NT2/D1 (cell line): Measurements from ENCODE around the gene ITPKB.

Experiments used
- DNase-seq: peaks from one replicate; pipeline ENCODE4 v3.0.0-alpha.2; 2011; ENCODE audit warnings: low read depth, low spot score
- H3K27me3 ChIP-seq: 2 replicates; pipeline ENCODE4 v1.6.0; 2011; ENCODE audit warnings: mild to moderate bottlenecking; ENCODE audit not compliant: insufficient read length, insufficient read depth
- H3K36me3 ChIP-seq: 2 replicates; pipeline ENCODE4 v1.6.1; 2011; ENCODE audit warnings: mild to moderate bottlenecking, low read length, mixed read lengths; ENCODE audit not compliant: insufficient read depth, insufficient read length
- H3K4me1 ChIP-seq: 2 replicates; pipeline ENCODE4 v1.5.1; 2011; ENCODE audit not compliant: insufficient read depth, insufficient read length
- H3K4me3 ChIP-seq: 2 replicates; pipeline ENCODE4 v1.5.1; 2011; ENCODE audit warnings: low read depth; ENCODE audit not compliant: insufficient read length
- H3K9ac ChIP-seq: 2 replicates; pipeline ENCODE4 v1.6.0; 2011; ENCODE audit warnings: low read depth; ENCODE audit not compliant: insufficient read length
- H3K9me3 ChIP-seq: 2 replicates; pipeline ENCODE4 v1.5.1; 2011; ENCODE audit warnings: mild to moderate bottlenecking, low read length; ENCODE audit not compliant: insufficient read depth
- SUZ12 ChIP-seq: IDR thresholded peaks from 2 replicates; pipeline ENCODE4 v1.6.1; 2011; ENCODE audit not compliant: insufficient read length, insufficient read depth; ENCODE audit errors: extremely low read depth
- YY1 ChIP-seq: IDR thresholded peaks from 2 replicates; pipeline ENCODE4 v1.6.1; 2011; ENCODE audit not compliant: insufficient read length, insufficient read depth
- ZNF274 ChIP-seq: IDR thresholded peaks from 2 replicates; pipeline ENCODE4 v1.6.1; 2011; ENCODE audit warnings: mild to moderate bottlenecking, low read depth, low read length

ITPKB gene

DNA sequence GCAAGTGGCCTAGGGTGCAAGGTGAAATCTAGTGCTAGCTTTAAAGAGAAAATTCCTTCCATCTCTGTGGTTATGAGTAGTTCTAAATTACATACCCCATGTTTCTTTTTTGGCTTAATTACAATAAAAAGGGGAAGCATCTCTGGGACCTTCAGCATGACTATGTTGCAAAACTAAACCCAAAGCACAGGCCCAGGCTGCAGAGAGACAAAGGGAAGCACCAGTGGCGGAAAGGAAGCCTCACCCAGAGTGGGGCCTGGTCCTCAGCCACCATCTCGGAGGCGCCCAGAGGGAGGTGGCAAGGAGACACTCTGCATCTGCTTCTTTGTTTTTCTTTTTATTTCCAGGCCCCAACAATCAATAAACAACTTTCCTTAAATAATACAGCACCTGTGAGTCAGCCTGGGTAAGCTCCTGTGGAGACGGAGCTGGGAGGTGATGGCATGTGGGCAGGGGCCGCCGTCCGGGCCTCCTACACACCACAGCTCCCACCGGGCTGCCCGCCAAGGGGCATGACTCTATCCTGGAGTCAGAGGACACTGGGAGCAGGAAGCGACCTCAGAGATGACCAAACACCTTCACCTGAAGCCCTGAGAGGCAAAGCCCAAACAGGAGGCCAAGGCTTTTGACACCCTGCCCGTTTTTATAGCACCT, 21.7 kb downstream of the ITPKB start:
- TF ChIP-seq ZNF274 (no peak), YY1 (no peak), SUZ12 (no peak)
- Histone ChIP-seq H3K36me3 (peaks cover 24% of the 10 kb centered on the region), H3K4me3 (no peak overlapping the region), H3K4me1 (peaks cover 13% of the 10 kb centered on the region), H3K27me3 (no peaks in the 10 kb centered on the region), H3K9ac (no peak overlapping the region), H3K9me3 (peaks cover 13% of the 10 kb centered on the region)
- no peak for DNase-seq

GRCh38 chr1:226716577-226716976, 22.5 kb downstream of the ITPKB start:
- Histone ChIP-seq H3K36me3 (peaks cover 20% of the 10 kb centered on the region), H3K27me3 (no peaks in the 10 kb centered on the region), H3K4me3 (no peak overlapping the region), H3K9ac (no peak overlapping the region), H3K4me1 (peaks cover 9% of the 10 kb centered on the region), H3K9me3 (peaks cover 13% of the 10 kb centered on the region)
- DNase-seq = no peak
- no peak for TF ChIP-seq ZNF274
- TF ChIP-seq YY1 = no peak
- no peak for TF ChIP-seq SUZ12

GRCh38 chr1:226714148-226714547, 24.9 kb downstream of the ITPKB start:
- TF ChIP-seq ZNF274 (no peak), YY1 (no peak), SUZ12 (no peak)
- H3K4me1 ChIP-seq = peaks cover 7% of the 10 kb centered on the region
- H3K9ac ChIP-seq = no peak overlapping the region
- H3K36me3 ChIP-seq = peaks cover 15% of the 10 kb centered on the region
- DNase-seq = no peak
- H3K4me3 ChIP-seq = no peak overlapping the region
- no peaks in the 10 kb centered on the region for H3K27me3 ChIP-seq
- H3K9me3 ChIP-seq = peaks cover 13% of the 10 kb centered on the region

DNA sequence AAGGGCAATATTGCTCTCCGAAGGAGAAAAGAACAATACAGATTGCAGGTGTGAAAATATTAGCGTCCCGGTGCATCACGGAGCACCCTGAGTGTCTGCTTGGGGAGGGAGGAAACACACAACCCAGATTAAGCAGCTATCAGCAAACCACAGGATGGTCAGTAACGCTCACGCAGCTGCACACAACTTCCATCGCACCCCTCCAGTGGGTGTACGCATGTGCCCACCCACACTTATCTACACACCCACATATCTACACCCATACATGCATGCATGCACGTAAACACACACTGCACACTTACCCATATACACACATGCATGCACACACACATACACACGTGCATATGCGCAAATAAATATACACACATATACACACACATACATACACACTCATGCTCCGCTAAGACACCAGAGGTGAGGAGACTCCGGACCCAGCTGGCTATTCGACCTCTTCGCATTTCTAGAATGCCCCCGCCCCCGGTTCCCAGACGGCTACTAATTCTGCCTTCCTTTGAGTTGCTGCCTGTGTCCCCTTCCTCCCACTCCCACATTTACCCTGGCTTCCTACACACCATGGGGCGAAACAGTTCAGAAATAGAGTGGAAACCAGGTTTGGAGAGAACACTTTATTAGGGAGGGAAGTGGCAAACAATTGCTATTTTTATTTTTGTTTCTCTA, 26.2 kb downstream of the ITPKB start:
- peaks cover 13% of the 10 kb centered on the region for H3K9me3 ChIP-seq
- no peak overlapping the region for H3K4me3 ChIP-seq
- TF ChIP-seq YY1 = no peak
- no peak for TF ChIP-seq SUZ12
- TF ChIP-seq ZNF274 = no peak
- no peak overlapping the region for H3K9ac ChIP-seq
- DNase-seq = no peak
- H3K4me1 ChIP-seq = peaks cover 10% of the 10 kb centered on the region
- H3K36me3 ChIP-seq = peaks cover 14% of the 10 kb centered on the region
- no peaks in the 10 kb centered on the region for H3K27me3 ChIP-seq

DNA sequence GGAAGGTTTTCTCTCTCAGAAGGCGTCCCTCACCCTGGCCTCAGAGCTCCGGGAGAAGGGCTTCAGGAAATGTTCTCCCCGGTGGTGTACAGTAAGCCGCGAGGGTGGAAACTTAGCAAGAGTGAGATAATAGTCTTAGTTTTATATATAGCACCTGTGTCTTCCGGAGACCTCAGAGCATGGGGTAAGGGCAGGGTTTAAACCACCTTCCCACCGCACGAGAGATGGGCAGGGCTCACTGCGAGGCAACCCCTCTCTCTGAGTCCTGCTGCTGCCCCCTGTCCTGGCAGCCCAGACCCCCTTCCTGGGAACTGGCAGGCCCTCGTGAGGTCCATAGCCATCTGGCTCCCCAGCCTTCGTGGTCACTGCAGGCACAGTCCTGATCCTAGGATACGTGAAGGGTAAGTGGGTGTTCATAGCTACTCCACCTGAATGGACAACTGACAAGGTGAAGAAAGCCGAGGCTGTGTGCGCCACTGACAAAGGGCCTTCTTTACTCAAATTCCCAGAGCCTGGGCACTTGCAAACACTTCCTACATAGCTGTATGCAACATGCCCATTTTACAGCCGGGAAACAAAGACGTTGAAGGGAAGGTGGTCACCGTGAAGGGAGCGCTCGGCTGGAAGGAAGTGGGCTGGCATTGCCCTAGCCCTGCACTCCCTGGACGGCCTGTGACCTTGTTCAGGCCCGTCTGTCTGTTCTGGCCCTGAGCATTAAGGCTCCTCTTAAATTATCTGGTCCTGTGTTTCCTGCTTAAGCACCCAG, 26.9 kb downstream of the ITPKB start:
- no peak for DNase-seq
- TF ChIP-seq ZNF274 (no peak), YY1 (no peak), SUZ12 (no peak)
- no peaks in the 10 kb centered on the region for H3K27me3 ChIP-seq
- peaks cover 13% of the 10 kb centered on the region for H3K9me3 ChIP-seq
- peaks cover 14% of the 10 kb centered on the region for H3K36me3 ChIP-seq
- no peak overlapping the region for H3K9ac ChIP-seq
- no peak overlapping the region for H3K4me3 ChIP-seq
- H3K4me1 ChIP-seq = peaks cover 10% of the 10 kb centered on the region

GRCh38 chr1:226710501-226710900, 28.6 kb downstream of the ITPKB start:
- Histone ChIP-seq H3K9ac (no peak overlapping the region), H3K9me3 (peaks cover 13% of the 10 kb centered on the region), H3K4me3 (no peak overlapping the region), H3K27me3 (no peaks in the 10 kb centered on the region), H3K36me3 (peaks cover 21% of the 10 kb centered on the region), H3K4me1 (peaks cover 10% of the 10 kb centered on the region)
- no peak for DNase-seq
- TF ChIP-seq YY1 (no peak), ZNF274 (no peak), SUZ12 (no peak)

DNA sequence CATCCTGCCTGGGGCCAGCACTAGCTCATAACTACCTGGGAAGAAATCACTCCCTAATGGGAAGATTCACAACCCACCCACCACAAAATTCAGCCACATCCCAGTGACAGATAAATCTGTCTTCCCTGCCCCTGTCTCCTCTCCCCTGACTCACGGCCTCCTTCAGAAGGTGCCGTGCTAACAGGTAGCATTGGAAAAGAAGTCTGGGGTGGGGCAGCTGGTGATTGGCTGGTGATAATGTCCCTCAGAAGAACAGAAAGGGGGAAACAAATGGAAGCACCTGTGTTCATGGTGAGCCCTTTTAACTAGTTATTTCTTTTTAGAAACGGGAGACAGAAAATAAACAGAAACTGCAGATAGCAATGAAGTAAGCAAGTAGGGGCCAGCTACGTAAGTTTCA, 29.1 kb downstream of the ITPKB start:
- H3K36me3 ChIP-seq = peaks cover 21% of the 10 kb centered on the region
- no peaks in the 10 kb centered on the region for H3K27me3 ChIP-seq
- peaks cover 13% of the 10 kb centered on the region for H3K9me3 ChIP-seq
- no peak for DNase-seq
- TF ChIP-seq ZNF274 (no peak), SUZ12 (no peak), YY1 (no peak)
- H3K9ac ChIP-seq = no peak overlapping the region
- H3K4me3 ChIP-seq = no peak overlapping the region
- H3K4me1 ChIP-seq = peaks cover 10% of the 10 kb centered on the region
